Activated CD4-positive, alpha-beta T cell treated with anti-CD3 and anti-CD28 coated beads for 48 hours (primary cell): ENCODE results near the gene DRD3.

Experiments used
- DNase-seq: peaks from one replicate; pipeline ENCODE4 v3.0.0-alpha.2; 2020

Gene DRD3

DNA sequence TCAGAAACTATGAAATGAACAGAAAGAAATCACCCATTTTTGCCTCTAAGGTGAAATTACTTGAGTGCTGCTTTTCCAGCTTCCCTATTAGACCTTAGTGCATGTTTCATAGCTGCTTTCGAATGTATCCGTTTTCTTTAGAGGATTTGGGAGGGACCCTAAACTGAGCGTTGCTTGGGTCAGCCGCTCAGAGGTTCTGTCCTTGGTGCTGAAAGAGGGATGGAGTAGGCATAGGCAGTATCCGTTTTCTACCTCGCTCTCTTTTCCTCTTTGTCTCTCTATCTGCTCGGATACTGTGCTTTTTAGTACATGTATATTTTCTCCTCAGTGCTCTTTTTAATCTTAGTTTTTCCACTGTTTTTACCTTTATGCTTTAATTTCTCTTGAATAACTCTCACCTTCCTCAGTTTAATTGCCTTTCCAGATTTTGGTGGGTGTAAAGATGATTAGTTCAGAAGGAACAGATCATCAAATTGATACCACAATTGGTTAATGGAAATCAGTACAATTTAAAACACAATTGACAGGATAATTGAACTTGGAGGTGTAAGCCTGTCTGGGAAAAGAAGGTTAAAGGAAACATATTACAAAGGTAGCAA, at the start of gene DRD3:
Gene DRD3, minus strand, starts transcription at position 283 of the 599 bp plus-strand sequence. CDS start 7,060 bp downstream, outside the sequence.
- peak; percentile 20 for DNase-seq

- DNase-seq, result no peak
These were observed 48.2 kb upstream of the DRD3 start for GRCh38 chr3:114227076-114227475.

- no peak for DNase-seq
These were observed 47.5 kb upstream of the DRD3 start for GRCh38 chr3:114226313-114226712.

GRCh38 chr3:114223143-114223542, 44.3 kb upstream of the DRD3 start:
- DNase-seq, result no peak

DNA sequence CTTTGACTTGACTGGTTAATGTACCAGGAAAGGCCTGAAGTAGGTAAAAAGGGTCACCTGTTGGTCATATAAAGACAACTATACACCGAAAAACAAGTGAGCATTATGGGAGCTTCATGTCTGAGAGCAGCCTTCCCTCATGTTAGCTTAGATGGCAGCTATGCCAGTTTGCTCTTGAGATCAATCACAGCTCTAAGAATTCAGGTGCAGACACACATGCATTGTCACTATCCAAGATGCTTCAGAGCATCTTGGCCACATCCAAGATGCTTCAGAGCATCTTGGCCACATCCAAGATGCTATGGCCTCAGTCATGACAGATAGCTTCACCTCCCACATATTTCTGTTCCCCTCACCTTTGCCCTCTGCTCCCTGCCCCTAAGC, 43.0 kb upstream of the DRD3 start:
- no peak for DNase-seq

DNA sequence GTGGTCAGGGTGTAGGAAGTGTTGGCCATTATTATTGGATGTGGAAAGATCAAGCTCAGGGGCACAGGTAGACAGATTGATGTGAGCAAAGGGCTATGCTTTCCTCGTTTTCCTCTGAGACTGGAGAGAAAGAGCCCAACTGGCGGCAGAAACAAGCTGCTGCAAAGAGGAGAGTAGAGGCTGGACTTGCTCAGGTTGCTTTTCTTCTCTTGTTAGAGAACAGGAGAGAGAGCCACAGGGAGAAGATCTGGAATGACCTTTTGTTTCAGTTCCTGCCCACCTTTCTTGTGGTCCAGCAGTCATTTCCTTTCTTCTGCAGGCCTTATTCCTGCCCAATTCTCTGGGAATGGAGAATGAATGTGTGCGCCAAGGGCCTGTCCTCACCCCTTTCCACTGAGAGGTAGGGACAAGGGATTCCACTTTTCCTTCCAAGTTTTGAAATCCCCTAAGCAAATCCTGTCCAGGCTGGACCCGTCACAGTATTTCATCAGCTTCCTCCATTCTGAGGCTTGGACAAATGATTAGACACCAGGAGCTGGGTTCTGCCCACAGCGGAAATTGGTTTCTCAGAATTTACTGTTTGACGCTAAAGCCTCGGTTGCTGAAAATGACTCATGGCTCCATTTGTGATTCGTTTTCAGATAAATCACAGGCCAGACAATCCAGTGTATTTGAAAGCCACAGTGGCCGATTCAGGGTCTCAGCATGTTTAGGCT, 42.5 kb upstream of the DRD3 start:
- peak; percentile 61 for DNase-seq

DNA sequence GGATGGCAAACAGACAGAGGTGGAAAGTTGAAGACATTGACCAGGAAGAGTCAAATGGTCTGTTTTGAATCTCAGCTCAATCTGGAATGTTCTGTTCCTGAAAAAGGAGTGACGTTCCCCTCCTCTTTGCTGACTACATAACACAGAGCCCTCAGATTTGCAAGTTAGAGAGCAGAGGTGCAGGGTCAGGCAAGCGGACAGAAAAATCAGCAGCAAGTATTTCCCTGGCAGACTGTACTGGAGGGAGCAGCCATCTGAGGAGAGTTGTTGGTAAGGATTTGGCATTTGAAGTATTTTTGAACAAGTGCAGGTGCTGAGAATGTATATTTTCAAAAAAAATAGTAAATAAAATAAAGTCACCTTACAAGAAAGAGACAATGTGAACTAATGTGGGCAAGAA, 40.9 kb upstream of the DRD3 start:
- DNase-seq, result no peak

GRCh38 chr3:114218578-114219185, 39.8 kb upstream of the DRD3 start:
- peak; percentile 51 for DNase-seq

DNA sequence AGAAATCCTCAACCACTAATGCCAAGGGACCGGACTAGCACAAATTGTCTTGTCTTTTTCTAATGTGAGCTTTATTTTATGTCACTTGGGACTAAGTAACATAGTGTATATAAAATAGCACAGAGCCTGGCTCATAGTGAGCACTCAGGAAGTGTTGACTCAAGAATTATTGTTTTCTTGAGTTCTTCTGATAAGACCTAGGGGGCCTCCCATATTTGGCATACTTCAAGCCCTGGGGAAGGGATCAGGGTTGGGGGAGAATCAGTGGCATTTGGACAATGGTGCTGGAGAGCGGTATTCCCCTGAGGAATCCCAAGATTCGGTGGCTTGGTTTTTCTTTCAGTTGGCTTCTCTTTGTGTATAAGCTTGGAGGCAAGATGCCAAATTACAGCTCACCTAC, 39.2 kb upstream of the DRD3 start:
- DNase-seq, result no peak

DNA sequence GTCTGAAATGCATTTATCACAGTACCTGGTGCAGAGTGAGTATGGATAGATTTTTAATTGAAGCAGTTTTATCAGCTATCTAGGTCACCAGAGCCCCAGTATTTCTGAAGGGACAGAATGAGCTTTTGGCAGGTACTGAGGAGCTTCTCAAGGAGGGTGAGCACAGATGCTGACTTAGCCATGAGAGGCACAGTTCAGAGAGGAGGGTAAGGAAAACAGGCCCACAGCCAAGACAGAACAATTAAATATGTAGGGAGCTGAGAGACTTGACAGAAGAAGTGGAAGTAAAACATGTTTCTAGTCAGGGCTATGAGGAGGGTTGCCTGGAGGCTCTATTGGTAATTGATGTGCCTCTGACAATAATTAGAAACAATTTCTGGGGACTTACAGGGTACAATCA, 38.4 kb upstream of the DRD3 start:
- no peak for DNase-seq

DNA sequence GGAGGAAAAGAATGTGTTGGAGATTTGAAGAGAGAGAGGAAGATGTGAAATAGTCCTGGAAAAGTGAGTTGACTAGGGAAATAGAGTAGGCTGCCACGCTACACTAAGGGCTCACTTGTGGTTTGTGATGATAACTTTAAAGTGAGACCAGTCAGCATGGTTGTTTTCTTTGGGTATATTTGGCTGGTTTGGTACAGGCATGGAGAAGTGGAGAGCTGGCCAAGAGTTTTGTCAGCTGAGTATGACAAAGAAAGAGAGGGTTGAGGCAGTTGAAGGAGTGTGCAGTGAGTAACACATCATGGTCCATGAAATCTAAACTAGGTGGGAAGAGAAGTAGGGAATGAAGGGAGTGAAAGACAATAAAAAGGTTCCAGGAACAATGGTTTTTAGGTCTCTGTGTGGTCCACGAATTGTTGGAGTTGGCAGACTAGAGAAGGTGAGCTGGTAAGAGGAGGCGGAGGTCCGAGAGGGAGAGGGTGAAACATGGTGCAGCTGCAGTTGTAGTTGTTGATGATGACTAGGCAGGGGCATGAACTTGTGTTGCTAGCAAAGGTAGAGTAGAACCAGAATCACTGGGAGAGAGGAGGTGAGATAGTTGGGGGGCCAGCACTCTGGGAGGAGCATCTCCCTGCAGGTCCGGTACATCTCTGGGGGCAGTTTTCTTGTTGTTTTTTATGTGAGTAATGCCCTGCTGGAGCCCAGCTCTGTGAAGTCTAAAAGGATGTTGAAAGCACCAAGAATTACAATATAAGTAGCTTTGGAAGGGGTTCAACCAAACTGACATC, 37.5 kb upstream of the DRD3 start:
- DNase-seq, result no peak

- DNase-seq, result peak; percentile 31
These were observed 35.9 kb upstream of the DRD3 start for GRCh38 chr3:114214542-114215341.

GRCh38 chr3:114213627-114214541, 35.0 kb upstream of the DRD3 start:
- DNase-seq, result peak; percentile 83

DNA sequence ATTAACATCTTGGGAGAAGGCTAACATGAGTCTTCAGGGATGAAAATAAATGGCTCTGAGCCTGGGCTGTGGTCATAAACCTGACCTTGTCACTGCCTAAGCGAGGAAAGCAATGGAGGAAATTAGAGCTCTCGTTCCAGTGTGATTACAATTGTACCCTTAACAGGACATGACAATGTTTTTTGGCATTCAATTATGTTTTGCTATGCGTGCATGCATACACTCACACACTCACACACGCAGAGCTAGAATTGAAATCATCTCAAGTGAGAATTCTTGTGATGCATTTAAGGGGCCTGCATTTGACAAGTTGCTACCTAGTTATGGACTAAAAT, 34.4 kb upstream of the DRD3 start:
- no peak for DNase-seq

- DNase-seq, result no peak
These were observed 33.8 kb upstream of the DRD3 start for GRCh38 chr3:114212646-114213045.

DNA sequence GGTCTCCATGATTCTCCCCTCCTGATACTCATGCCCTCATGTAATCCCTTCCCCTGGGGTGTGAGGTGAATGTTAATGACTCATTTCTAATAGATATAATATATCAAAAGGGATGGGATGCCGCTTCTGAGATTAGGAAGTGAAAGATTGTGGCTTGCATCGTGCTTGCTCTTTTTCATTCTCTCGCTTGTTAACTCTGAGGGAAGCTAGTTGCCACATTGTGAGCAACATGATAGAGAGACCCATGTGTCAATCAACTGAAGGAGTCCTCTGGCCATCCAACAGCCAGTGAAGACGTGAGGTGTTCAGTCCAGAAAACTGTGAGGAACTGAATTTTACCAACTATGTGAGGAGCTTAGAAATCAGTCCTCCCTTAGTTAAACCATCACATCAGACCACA, 28.9 kb upstream of the DRD3 start:
- no peak for DNase-seq

GRCh38 chr3:114206342-114206741, 27.5 kb upstream of the DRD3 start:
- no peak for DNase-seq

DNA sequence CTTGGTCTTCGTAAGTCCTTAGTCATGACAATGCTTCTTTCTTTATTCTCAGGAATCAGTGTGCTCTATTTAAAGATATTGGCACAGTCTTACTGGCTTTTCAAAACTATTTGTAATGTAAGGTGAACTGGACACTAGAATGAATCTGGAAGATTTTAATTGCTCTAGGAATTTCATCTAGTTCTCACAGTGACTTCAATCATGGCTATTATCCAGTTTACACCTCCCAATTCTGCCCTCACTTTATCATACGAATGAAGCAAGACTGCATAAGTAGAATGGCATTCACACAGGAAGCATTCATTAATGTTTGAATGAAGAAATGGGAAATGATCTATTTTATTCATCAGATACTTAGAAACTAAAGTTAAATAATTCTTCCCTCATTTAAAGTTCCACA, 26.7 kb upstream of the DRD3 start:
- no peak for DNase-seq

GRCh38 chr3:114194750-114195149, 15.9 kb upstream of the DRD3 start:
- DNase-seq, result no peak

DNA sequence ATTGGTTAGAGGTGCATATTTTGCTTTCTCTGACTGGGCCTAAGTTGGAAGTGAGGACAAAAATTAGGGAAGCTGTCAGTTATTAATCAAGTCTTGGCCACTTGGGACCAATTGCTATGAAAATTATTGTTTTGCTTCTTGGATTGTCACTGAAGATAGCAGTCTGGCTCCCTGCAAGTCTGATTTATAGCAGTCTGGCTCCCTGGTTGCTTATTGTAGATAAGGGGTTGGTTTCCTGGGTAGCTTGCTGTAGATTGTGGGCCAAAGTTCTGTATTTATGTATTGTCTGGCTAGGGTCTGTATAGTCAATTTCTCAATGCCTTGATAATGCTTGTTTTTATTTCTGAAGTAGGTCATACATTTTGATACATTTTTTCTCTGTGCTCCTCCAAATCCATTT, 13.3 kb upstream of the DRD3 start:
- no peak for DNase-seq

- no peak for DNase-seq
These were observed 7.6 kb upstream of the DRD3 start for GRCh38 chr3:114186501-114186900.

GRCh38 chr3:114179575-114179974, 723 bp upstream of the DRD3 start:
- DNase-seq, result no peak
